ENCODE data around the gene PCNA. TPM values are rescaled to one million over a fixed set of nuclear protein-coding genes. Genes with fewer than 3 reads are reported as not detected.
A peak's percentile ranks its signal among the peaks of the same experiment; 100 is the strongest.
"Not testable (repeated sequence)": the region's sequence is repeated elsewhere in the genome, so short reads cannot be mapped to it uniquely, and the experiment has no call there.

Gene PCNA
- total RNA-seq, 1 donor from 2014 or later, result 26.4 TPM

DNA sequence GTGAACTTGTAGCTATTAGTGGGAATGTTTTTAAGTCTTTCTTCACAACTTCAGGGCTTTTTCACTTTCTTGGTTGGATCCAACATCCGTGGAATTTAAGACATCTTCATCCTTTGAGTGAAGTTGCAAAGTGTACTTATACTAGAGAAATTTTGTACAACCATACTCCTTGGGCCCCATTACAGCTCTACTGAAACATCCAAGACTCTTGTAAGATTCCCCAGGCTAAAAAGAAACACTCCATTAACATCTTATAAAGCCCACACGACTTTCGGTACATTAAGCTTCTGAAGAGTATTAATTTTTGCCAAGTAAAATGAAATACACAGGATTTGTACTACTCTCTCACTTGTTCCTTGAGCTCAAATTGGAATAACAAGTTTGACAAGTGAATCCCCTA, 5.4 kb downstream of the PCNA start:
- intact Hi-C loops (cut with DNase I), result no loop called here
- ATAC-seq (ENCODE audit: poor library complexity) (no peak), DNase-seq (no peak)

DNA sequence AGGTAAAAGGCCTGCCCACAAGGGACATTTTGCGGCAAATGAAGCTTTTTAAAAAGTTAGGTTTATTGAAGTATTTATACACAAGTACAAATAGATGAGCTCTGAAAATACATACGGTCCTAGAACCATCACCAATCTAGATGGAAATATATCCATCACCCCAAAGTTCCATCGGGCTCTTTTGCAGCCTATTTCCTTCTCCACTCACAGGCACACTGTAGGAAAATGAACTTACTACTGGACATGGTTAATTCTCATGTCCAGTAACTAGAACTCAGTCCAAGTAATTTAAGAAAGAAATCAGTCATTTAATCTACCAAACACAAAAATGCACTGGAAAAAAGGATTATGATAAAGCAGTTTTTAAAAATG, 6.2 kb downstream of the PCNA start:
- DNase-seq (no peak), ATAC-seq (ENCODE audit: poor library complexity) (no peak)
- intact Hi-C loops (cut with DNase I), result no loop called here

DNA sequence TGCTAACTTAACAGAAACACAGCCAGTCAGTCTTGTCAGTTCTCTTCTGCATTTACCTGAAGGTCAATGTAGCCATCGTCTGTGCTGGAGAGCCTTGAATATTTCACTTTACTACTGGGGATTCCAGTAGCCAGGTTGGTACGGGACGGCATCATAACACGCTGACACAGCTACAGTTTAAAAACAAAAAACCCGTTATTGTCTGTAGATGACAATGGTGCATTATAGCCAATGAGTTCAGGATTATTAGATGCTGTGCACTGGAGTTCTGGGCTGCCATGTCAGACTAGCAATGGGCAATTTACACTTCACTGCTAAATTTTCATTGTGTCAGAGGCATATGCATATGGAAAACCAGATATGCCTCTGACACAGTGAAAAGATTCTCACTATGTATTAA, 10.5 kb downstream of the PCNA start:
- intact Hi-C loops (cut with DNase I), result no loop called here
- ATAC-seq (ENCODE audit: poor library complexity), result no peak
- DNase-seq, result no peak

DNA sequence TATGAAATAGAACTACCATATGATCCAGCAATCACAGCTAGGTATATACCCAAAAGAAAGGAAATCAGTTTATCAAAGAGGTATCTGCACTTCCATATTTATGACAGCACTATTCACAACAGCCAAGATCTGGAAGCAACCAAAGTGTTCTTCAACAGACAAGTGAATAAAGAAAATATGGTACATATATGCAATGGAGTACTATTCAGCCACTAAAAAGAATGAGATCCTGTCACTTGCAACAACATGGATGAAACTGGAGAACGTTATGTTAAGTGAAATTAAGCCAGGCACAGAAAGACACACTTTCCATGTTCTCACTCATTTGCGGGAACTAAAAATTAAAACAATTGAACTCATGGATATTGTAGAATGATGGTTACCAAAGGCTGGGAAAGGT, 15.3 kb downstream of the PCNA start:
- intact Hi-C loops (cut with DNase I), result no loop called here

DNA sequence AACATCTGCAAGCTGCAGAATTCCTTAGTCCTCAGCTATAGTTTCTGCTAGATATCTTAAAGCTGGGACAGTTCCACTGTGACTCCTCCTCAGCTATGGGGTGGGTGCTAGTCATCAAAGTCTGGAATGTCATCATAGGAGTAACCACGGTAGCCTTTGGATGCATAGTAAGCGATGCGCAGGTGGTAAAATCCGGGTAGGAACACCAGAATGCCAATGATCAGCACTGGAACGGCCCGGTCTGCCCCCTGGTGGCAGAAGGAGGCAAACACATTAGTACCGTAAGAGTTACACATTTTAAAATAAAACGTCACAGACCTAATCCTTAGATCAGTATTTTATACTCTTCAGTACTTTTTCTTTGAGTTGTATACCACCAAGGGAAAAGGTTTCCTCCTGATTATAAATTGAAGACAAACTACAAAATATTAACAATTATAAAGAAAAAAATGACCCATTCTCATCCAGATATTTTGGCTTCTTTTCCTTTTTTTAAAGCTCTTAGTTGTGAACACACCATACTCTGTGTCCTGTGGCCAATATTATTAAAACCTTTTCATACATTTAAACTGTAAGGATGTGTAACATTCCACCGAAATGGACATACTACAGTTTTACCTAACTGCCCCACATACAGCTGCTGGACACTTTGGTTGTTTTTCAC, 18.9 kb downstream of the PCNA start:
- DNase-seq, result peak; percentile 84
- intact Hi-C loops (cut with DNase I), result no loop called here
- ATAC-seq (ENCODE audit: poor library complexity), result peak; percentile 83

More for the DNA sequence above, 15.3 kb downstream of the PCNA start:
- DNase-seq, result no peak
- no peak for ATAC-seq (ENCODE audit: poor library complexity)

DNA sequence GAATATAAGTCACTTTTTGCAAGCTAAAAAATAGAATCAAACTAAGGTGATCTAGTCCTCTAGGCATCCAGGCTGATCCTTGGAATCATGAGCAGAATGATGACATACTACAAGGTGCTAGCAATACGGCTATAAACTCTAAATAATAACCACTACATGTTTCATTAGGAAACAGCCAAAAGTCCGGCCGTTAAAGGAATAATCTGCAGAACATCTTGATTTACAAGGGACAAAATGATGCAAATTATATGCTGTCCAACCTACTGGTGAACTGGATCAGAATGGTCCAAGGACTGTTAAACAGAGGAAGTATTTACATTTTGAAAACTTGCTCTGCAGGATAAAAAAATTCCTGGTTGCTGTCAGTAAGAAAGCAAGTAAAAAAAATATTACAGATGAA, 19.8 kb downstream of the PCNA start:
- DNase-seq; ATAC-seq (ENCODE audit: poor library complexity); intact Hi-C loops (cut with DNase I): not testable (repeated sequence)

DNA sequence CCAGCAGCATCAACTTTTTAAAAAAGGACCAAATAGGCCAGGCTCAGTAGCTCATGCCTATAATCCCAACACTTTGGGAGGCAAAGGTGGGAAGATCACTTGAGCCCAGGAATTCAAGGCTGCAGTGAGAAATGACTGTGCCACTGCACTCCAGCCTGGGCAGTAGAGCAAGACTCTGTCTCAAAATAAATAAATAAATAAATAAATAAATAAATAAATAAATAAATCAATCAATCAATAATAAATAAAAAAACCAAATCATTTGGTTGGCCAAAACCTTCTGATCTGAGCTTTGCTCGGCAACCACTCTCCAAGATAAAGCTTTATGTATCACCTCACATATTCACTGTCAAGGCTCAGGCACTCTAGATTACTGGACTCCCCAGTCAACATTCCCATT, 20.7 kb downstream of the PCNA start:
- DNase-seq; ATAC-seq (ENCODE audit: poor library complexity); intact Hi-C loops (cut with DNase I): not testable (repeated sequence)

DNA sequence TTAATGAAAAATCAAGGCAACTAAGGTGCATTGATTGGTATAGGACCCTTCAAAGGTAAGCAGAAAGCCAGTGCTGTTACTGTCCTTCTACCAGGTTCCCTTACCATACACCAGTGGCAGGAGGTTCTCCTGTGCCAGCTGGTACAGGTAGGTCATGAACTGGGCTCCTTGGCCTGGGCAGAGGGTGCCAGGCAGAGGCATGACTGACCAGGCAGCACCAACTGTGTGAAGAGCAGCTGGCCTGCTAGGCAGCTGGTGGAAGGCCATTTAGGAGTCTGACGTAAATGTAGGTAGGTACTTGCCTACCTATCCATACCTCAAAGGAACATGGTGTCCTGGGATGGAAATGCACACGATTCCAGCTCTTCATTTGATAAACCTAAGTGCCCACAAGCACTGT, 23.3 kb downstream of the PCNA start:
- intact Hi-C loops (cut with DNase I), result no loop called here
- ATAC-seq (ENCODE audit: poor library complexity) (no peak), DNase-seq (no peak)

DNA sequence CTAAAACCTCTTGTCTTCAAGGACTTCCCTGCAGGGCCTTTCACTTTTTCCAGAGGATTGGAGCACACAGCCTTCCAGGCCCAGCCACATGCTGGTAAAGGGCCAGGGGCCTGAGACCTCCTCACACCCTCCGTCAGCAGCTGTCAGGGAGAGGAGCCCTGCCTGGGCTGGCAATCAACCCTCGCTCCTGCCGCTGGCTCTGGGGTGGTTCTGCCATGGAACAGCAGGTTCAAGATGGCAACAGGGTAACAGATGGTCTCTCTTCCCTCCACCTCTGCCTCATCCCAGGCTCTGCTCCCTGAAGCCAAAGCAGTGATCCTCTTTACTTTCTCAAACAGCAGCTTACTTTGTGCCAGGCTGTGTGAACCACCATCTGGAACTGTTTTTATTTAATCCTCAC, 23.8 kb downstream of the PCNA start:
- no peak for ATAC-seq (ENCODE audit: poor library complexity)
- intact Hi-C loops (cut with DNase I), result no loop called here
- DNase-seq, result no peak

DNA sequence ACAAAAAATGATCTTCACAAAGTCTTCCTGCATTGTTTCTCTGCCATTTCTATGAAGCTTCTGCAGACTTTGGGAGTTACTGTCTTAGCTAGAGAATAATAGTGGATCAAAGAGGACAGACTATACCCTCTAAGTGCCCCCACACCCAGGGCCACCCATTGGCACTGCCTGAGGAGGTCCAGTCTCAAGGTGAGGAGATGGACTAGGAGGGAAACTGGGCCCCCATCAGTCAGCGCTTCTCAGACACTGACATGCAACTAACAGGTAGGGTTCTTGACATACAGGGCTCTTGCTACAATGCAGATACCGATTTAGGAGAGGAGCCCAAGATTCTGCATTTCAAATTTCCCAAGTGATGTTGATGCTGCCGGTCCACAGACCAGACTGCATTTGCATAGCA, 24.3 kb downstream of the PCNA start:
- no peak for DNase-seq
- no peak for ATAC-seq (ENCODE audit: poor library complexity)
- intact Hi-C loops (cut with DNase I), result no loop called here

DNA sequence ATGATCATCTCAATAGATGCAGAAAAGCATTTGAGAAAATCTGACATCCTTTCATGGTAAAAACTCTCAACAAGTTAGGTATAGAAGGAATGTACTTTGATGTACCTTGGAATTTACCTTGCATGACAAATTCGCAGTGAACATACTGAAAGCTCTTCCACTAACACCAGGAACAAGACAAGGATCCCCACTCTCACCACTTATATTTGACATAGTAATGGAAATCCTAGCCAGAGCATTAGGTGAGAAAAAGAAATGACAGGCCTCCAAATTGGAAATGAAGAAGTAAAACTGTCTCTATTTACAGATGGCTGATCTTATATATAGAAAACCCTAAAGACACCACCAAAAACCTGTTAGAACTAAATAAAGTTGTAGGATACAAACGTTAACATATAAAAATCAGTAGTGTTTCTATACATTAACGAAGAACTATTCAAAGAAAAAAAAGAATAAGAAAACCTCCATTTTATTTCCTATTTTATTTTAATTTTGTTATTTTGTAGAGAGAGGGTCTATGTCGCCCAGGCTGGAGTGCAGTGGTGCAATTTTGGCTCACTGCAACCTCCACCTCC, 26.9 kb downstream of the PCNA start:
- intact Hi-C loops (cut with DNase I), result no loop called here

DNA sequence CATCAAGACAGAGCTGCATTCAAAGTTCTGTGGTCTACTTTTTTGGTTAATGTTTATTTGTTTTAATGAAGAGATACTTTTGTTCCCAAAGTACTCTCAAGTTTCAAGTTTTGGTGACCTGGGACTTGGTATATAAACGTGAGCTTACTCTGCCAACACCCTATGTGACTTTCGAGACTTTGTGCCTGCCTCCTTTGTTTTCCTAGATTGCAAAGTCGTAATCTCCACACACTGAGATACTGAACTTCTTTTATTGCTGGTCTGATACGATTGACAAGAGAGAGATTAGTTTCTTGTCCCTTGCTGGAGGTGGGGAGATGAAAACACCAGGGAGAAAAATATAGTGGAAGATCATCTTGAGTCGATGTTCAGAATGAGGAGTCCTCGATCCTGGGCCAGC, 27.9 kb downstream of the PCNA start:
- ATAC-seq (ENCODE audit: poor library complexity) (no peak), DNase-seq (no peak)
- intact Hi-C loops (cut with DNase I), result no loop called here

More for the DNA sequence above, 26.9 kb downstream of the PCNA start:
- ATAC-seq (ENCODE audit: poor library complexity) (no peak), DNase-seq (no peak)

DNA sequence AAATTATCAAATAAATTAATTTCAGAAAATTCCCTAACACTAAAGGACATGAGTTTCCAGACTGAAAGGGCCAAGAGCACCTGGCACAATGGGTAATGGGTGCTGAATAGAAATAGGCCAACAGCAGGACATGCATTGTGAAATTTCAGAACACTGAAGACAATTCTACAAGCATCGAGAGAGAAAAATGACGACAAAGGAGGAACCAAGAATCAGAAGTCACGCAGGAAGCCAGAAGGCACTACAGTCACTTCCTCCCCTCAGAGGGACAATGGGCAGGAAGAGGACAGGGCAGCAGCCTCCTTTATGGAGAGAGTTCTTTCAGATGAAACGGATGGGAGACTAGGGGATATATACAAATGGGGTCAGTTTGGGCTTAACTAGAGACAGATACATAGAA, 29.6 kb downstream of the PCNA start:
- DNase-seq (no peak), ATAC-seq (ENCODE audit: poor library complexity) (peak; percentile 73)
- intact Hi-C loops (cut with DNase I), result no loop called here

DNA sequence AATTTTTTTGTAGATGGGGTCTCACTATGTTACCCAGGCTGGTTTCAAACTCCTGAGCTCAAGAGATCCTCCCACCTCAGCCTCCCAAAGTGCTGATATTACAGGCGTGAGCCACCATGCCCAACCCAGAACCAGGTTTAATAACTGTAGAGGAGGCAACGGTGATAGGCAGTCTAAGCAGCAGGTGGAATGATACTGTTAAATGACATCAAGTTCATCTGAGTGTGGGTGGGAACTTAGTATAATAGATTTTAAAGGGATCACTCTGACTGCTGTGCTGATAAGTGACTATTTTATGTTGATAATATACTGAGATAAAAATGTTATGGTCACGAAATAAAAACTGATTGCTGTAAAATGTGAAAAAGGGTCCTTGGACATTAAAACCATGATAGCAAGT, 31.1 kb downstream of the PCNA start:
- DNase-seq (no peak), ATAC-seq (ENCODE audit: poor library complexity) (no peak)
- intact Hi-C loops (cut with DNase I), result no loop called here

DNA sequence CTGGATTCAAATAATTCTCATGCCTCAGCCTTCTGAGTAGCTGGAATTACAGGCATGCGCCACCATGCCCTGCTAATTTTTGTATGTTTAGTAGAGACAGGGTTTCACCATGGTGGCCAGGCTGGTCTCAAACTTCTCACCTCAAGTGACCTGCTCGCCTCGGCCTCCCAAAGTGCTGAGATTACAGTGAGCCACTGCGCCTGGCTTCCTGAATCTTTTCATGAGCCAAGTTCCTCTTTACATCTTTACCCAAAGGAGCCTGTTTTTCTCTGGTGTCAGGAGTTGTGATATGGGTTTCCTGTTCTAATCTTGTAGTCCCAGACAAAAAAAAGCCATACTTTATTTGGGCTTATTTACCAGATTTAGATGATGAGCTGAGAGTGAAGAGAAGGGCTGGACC, 34.4 kb downstream of the PCNA start:
- DNase-seq (peak; percentile 64), ATAC-seq (ENCODE audit: poor library complexity) (peak; percentile 36)
- intact Hi-C loops (cut with DNase I), result no loop called here

DNA sequence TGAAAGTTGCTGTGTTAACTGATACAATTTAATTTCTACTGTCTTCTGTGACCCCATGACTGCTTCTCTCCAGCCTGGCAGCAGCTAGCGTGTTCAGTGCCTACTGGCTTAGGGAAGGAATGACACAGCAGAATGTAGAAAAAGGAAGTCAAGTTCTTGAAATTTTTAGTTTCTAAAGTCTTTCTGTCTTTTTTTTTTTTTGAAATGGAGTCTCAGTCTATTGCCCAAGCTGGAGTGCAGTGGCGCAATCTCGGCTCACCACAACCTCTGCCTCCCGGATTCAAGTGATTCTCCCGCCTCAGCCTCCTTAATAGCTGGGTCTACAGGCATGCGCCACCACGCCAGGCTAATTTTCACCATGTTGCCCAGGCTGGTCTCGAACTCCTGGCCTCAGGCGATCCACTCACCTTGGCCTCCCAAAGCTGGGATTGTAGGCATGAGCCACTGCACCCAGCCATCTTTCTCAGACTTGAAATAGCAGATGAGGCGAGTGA, 39.3 kb downstream of the PCNA start:
- intact Hi-C loops (cut with DNase I), result no loop called here
- DNase-seq (peak; percentile 87), ATAC-seq (ENCODE audit: poor library complexity) (peak; percentile 79)

DNA sequence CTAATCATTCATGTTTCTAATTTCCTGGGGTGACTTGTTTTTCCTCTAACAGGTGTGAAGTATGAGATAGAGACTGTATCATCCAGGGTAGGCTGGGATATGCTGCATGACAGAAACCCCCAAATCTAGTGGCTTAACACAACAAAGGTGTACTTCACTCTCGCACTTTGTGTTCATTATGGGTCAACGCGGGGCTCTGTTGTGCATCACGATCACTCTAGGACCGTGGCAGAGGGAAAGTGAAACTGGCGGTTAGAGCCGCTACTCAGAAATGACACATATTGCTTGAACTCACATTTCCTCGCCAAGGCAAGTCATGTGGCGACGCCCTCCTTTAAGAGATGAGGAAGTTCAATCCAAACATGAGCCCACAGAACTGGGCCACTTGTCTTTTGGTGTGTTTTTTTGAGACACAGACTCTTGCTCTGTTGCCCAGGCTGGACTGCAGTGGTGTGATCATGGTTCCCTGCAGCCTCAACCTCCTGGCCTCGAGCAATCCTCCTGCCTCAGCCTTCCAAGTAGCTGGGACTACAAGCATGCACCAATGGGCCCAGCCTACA, 41.3 kb downstream of the PCNA start:
- DNase-seq, result peak; percentile 77
- intact Hi-C loops (cut with DNase I), result no loop called here
- peak; percentile 83 for ATAC-seq (ENCODE audit: poor library complexity)

DNA sequence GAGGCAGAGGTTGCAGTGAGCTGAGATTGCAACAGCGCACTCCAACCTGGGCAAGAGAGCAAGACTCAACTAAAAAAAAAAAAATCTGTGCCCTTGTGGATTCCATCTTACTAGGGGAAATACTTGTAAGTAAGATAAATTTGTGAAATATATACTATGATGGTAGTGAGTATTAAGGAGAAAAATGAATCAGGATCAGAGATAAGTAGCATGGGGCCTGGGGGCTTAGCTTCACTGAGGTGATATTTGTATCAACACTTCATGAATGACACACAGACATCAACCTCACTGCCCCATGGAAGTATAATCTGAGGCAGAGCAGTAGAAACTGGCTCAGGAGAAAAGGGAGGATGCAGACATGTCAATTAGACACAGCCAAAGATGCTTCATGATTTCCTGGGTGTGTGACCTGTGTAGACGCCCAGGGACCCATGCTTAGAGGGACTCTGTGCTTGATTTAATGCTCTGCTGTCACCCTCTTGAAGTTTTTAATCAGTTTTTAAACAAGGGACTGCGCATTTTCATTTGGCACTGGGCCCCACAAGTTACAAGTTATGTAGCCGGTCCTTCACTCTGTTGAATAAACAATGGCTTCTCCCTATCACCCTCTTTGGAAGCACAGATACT, 41.9 kb downstream of the PCNA start:
- ATAC-seq (ENCODE audit: poor library complexity) (no peak), DNase-seq (no peak)
- intact Hi-C loops (cut with DNase I), result no loop called here

DNA sequence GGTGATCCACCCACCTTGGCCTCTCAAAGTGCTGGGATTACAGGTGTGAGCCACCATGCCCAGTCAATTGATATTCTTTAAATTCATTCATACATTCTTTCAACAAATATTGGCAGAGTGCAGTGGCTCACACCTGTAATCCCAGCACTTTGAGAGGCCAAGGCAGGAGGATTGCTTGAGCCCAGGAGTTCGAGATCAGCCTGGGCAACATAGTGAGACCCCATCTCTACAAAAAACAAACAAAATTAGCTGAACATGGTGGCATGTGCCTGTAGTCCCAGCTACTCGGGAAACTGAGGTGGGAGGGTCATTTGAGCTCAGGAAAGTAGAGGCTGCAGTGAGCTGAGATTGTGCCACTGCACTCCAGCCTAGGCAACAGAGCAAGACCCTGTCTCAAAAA, 42.8 kb downstream of the PCNA start:
- intact Hi-C loops (cut with DNase I); DNase-seq; ATAC-seq (ENCODE audit: poor library complexity): not testable (repeated sequence)

DNA sequence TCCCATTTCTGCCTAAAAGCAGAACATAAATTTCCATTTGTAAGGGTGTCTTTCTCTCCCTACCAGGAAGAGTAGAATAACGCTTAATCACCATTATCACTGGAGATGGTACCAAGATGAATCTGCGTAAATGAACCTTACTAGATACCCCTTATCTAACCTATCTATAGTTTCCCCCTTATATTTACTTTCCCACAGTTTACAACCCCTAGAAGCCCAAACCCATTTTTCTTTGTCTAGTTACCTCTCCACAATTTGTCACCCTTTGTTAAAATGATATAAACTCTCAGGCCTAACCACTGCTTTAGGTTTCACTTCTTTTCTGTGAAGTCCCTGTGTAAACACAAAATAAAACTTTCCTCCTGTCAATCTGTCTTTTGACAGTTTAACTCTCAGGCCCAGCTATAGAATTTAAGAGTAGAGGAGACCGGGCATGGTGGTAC, 45.5 kb downstream of the PCNA start:
- no peak for ATAC-seq (ENCODE audit: poor library complexity)
- intact Hi-C loops (cut with DNase I), result no loop called here

More for the DNA sequence above, 45.5 kb downstream of the PCNA start:
- DNase-seq, result no peak
